Epithelial cell of esophagus (primary cell): ENCODE results near the gene EDDM13.
A peak's percentile ranks its signal among the peaks of the same experiment; 100 is the strongest.
"Not testable (repeated sequence)": the region's sequence is repeated elsewhere in the genome, so short reads cannot be mapped to it uniquely, and the experiment has no call there.

Experiments
- DNase-seq: peaks from one replicate; pipeline ENCODE4 v3.0.0; 2010; ENCODE audit warnings: low read depth
- H3K4me3 ChIP-seq: 2 replicates; pipeline ENCODE4 v1.5.1; 2011; ENCODE audit warnings: mild to moderate bottlenecking, low read length, control low read depth
- TF ChIP-seq, protein P1 (sequence below): IDR thresholded peaks from 2 replicates; pipeline ENCODE4 v1.5.1; 2011; ENCODE audit warnings: low read depth, mild to moderate bottlenecking, low read length, control low read depth, inconsistent platforms; ENCODE audit not compliant: insufficient read depth; ENCODE audit errors: missing control alignments

EDDM13 gene, protein sequence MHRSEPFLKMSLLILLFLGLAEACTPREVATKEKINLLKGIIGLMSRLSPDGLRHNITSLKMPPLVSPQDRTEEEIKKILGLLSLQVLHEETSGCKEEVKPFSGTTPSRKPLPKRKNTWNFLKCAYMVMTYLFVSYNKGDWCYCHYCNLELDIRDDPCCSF

DNA sequence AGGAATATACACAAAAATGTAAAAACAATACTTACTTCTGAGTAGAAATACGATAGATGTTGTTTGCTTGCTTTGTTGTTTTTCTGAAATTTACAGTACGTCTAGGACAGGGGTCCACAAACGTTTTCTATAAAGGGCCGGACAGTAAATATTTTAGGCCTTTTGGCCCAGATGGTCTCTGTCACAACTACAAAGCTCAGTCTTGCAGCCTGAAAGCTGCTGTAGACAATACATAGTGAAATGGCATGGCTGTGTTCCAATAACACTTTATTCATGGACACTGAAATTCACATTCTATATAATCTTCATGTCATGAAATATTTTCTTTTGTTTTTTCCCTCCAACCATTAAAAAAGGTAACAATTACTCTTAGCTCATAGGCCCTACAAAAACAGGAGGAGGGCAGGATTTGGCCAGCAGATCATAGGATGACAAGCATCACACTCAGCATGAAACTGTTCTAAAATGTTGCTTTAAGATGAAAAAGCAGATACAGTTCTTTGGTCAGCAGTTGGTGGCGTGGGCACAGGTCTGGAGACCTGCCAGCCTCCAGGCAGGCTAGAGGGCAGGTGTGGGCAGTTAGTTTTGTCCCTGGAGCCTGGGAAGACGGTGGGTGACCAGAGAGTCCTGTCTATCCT lies at the start of gene EDDM13:
EDDM13 (plus strand) TSS at position 588 of the 638 bp plus-strand sequence. CDS start 87 bp downstream, outside the sequence.
- TF ChIP-seq, protein P1, sequence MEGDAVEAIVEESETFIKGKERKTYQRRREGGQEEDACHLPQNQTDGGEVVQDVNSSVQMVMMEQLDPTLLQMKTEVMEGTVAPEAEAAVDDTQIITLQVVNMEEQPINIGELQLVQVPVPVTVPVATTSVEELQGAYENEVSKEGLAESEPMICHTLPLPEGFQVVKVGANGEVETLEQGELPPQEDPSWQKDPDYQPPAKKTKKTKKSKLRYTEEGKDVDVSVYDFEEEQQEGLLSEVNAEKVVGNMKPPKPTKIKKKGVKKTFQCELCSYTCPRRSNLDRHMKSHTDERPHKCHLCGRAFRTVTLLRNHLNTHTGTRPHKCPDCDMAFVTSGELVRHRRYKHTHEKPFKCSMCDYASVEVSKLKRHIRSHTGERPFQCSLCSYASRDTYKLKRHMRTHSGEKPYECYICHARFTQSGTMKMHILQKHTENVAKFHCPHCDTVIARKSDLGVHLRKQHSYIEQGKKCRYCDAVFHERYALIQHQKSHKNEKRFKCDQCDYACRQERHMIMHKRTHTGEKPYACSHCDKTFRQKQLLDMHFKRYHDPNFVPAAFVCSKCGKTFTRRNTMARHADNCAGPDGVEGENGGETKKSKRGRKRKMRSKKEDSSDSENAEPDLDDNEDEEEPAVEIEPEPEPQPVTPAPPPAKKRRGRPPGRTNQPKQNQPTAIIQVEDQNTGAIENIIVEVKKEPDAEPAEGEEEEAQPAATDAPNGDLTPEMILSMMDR = no peak
- no peak within 1 kb of the TSS for H3K4me3 ChIP-seq
- no peak for DNase-seq

DNA sequence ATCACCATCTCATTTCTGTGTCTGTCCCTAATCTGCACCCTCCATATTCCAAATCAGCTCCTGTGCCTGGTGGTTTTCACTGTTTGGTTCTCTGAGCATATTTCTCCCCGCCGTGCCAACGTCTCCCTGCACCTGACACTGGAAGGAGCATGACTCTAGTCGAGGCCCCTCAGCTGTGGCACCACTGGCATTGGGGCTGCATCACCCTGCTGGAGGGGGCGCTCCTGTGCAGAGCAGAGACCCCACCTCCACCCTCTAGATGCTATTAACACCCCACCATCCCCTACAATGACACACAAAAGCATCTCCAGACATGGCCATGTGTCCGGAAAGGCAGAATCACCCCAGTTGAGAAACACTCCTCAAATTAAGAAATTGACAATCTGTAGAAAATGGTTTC lies 49.6 kb upstream of the EDDM13 start:
- TF ChIP-seq, protein P1 = no peak
- no peak for DNase-seq
- no peak overlapping the region for H3K4me3 ChIP-seq

DNA sequence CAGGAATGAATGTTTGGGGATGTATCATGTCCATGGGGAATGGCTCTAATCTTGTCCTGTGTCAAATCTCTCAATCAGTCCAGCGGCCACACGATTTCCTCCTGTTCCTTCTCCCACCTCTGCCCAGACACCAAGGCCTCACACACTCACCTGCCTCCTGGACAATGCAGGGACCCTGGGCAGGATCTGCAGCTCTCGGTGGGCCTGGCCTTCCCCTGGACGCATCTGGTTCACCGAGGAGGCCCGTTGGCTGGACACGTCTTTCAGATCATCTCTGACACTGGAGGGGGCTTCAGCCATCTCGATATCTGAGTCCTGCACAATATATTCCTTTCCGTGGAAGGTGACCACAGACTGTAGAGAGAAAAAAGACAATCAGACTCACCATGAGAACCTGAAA lies 49.1 kb upstream of the EDDM13 start:
- H3K4me3 ChIP-seq = no peak overlapping the region
- TF ChIP-seq, protein P1 = no peak
- DNase-seq = no peak

DNA sequence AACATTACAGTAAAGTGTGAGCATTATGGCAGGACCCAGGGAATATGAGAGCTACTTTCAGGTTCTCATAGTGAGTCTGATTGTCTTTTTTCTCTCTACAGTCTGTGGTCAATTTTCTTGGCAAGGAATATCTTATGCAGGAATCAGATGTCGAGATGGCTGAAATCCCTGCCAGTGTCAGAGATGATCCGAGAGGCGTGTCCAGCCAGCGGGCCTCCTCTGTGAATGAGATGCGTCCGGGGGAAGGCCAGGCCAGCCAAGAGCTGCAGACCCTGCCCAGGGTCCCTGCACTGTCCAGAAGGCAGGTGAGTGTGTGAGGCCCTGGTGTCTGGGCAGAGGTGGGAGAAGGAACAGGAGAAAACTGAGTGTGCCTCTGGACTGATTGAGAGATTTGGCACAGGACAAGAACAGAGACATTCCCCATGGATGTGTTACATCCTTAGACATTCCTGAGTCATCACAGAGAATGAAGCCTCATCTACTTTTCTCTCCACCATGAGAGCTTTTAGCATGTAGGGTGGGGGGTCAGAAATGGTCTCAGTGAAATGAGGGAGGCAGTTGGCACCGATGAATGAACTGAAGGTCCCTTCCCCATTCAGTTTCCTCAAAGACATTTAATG lies 27.3 kb upstream of the EDDM13 start:
- no peak overlapping the region for H3K4me3 ChIP-seq
- peak; percentile 6 for DNase-seq
- TF ChIP-seq, protein P1 = no peak

DNA sequence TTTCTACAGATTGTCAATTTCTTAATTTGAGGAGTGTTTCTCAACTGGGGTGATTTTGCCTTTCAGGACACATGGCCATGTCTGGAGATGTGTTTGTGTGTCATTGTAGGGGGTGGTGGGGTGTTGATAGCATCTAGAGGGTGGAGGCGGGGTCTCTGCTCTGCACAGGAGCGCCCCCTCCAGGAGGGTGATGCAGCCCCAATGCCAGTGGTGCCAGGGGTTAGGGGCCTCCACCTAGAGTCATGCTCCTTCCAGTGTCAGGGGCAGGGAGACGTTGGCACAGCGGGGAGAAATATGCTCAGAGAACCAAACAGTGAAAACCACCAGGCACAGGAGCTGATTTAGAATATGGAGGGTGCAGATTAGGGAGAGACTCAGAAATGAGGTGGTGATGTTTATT lies 26.8 kb upstream of the EDDM13 start:
- DNase-seq, H3K4me3 ChIP-seq: not testable (repeated sequence)

DNA sequence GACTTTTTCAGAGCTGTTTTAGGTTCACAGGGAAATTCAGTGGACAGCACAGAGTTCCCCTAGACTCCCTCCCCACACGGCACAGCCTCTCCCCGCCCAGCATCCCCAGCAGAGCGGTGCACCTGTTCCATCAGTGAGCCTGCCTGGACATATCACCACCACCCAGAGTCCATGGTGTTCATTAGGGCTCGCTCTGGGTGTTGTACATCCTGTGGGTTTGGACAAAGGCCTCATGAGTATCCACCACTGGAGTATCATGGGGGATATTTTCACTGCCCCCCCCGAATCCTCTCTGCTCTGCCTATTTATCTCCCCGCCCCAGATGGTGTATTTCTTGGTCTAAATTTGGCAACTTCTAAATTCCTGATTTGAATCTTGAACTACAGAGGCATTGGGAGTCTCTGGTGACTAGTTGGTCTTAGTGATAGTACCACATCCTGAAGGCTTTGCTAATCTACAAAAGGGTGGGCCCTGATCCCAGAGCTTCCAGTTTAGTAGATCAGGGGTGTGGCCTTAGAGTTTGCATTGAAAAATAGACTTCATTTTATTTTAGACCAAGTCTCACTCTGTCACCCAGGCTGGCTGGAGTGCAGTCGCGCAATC lies 23.7 kb upstream of the EDDM13 start:
- not testable (repeated sequence) for DNase-seq, H3K4me3 ChIP-seq

DNA sequence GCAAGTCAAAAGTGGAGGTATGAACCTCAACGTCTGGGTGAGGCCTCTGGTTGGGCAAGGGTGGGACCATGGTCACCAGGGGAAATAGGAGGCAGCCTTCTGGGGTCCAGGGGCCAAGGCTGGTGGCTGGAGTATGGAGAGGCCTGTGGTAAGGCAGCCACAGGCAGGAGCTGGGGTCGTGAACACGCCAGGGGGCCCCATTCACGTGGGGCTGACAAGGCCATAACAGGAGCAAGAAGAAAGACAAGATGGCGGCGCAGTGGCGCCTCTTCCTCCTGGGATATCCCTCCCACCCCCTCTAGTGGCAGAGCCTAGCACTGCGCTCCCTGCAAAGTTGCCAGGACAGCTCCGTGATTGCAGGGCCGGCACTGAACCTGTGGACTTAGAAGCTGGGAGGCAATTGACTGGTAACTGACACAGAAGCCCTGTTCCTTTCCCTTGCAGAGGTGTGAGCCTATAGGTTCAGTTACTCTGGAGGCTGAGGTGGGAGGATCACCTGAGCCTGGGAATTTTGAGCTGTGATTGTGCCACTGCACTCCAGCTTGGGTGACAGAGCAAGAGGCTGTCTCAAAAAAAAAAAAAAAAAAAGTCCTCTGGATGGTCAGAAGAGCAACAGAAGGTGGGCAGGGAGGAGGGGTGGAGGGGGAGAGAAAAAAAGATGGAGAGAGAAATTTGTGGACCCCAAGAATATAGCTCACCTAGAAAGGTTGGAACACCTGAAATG lies 19.7 kb upstream of the EDDM13 start:
- H3K4me3 ChIP-seq = no peak overlapping the region

More for the DNA sequence above, 19.7 kb upstream of the EDDM13 start:
- DNase-seq = peak; percentile 86
- TF ChIP-seq, protein P1 = peak; percentile 98
